HG02885 (cell line): ENCODE results near the gene CTAGE9.

ENCODE experiments used
- ATAC-seq: cut with Tn5 transposase; IDR thresholded peaks from one replicate; pipeline ENCODE4 v1.9.1; 2021; ENCODE audit warnings: mild to moderate bottlenecking; ENCODE audit not compliant: unreplicated experiment, poor library complexity

Gene CTAGE9

DNA sequence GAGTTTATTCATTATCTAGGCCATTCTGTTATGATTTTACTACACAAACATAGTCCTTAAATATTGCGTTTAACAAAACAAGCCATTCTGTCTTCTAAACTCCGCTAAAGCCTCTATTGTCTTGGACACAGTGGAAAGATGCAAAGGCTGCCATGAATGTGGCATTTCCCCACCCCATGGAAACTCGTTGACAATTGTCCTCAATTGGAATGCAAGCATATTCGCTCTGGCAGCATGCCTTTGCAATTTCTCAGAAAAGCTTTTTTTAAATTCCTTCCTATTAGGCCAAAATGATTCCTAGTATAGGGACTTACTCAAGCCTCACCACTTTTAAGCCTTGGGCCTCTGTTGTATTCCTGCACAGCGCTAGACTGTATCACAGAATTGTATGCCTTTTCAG is 32.4 kb downstream of the CTAGE9 start:
- ATAC-seq: no peak

DNA sequence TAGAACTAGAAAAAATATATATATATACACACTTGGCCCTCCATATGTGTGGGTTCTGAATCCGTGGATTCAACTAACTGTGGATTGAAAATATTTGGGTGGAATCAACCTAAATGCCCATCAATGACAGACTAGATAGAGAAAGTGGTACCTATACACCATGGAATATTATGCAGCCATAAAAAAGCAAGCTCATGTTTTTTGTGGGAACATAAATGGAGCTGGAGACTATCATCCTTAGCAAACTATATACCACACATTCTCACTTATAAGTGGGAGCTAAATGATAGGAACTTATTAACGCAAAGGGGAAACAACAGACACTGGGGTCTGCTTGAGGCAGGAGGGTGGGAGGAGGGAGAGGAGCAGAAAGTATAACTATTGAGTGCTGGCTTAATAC is 37.6 kb downstream of the CTAGE9 start:
- ATAC-seq: no peak

- ATAC-seq: no peak
Observed at GRCh38 chr6:131669891-131670290, 40.9 kb downstream of the CTAGE9 start.

DNA sequence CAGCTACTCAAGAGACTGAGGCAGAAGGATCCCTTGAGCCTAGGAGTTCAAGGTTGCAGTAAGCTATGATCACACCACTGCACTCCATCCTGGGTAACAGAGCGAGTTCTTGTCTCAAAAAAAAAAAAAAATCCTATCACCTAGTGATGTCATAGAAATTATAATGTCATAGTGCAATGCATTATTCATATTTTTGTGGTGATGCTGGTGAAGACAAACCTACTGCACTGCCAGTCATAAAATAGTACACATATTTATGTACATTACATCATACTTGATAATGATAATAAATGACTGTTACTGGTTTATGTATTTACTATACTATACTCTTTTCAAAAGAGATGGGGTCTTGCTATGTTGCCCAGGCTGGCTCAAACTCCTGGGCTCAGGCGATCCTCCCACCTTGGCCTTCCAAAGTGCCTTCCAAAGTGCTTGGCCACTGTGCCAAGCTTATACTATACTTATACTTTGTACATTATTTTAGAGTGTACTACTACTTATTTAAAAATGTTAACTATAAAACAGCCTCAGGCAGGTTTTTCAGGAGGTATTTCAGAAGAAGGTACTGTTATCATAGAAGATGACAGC is 47.1 kb downstream of the CTAGE9 start:
- no peak for ATAC-seq

DNA sequence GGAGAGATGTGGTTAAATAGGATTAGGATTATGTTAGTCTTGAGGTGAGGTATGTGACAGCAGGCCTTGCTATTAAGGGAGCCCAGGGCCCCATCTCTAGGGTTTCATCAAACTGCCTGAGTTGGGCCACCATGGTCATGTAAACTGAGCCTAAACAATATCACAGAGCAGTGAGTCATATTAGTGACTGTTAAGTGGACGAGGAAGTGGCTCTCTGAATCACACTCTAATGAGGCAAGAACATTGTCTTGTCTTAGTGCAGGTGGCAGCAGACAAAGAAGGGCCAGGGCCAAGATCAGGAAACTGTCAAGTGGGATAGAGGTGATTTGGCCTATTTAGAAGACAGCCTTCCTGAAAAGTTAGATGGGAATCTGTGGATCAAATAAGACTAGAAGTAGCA is 50.6 kb downstream of the CTAGE9 start:
- no peak for ATAC-seq
